Vagina (tissue), 2 donors: ENCODE measurements around the gene LGALS9. TPM values are rescaled to one million over a fixed set of nuclear protein-coding genes. Genes with fewer than 3 reads are reported as not detected.
"Not testable (repeated sequence)": the region's sequence is repeated elsewhere in the genome, so short reads cannot be mapped to it uniquely, and the experiment has no call there.

Experiments used
- DNase-seq, 2 donors: peaks; one replicate each; pipeline ENCODE4 v3.0.0-alpha.2; 2017; ENCODE audit errors: extremely low spot score in 2 of 2
- H3K27ac ChIP-seq: fragments of 200-600 bp; sonication (generic); one replicate; pipeline ENCODE4 v1.5.1; 2019
- H3K27me3 ChIP-seq: fragments of 200-600 bp; sonication (generic); one replicate; pipeline ENCODE4 v1.5.1; 2019
- H3K36me3 ChIP-seq, 2 donors: fragments of 200-600 bp; sonication (generic); one replicate each; pipeline ENCODE4 v1.5.1; 2017 to 2019
- H3K4me1 ChIP-seq: fragments of 200-600 bp; sonication (generic); one replicate; pipeline ENCODE4 v1.5.1; 2019
- H3K4me3 ChIP-seq, 2 donors: fragments of 200-600 bp; sonication (generic); 1 replicate in 1 of 2; 2 replicates in 1 of 2; pipeline ENCODE4 v1.5.1; 2016 to 2019
- H3K9me3 ChIP-seq: fragments of 200-600 bp; sonication (generic); one replicate; pipeline ENCODE4 v1.5.1; 2019
- POLR2A ChIP-seq, 2 donors: fragments of 450-650 bp; IDR thresholded peaks; one replicate each; pipeline ENCODE4 v1.6.1; 2017; ENCODE audit warnings: antibody characterized with exemption in 2 of 2, mild to moderate bottlenecking in 2 of 2, moderate library complexity in 2 of 2
- POLR2AphosphoS5 ChIP-seq, 2 donors: sonication (generic); formaldehyde crosslinking; IDR thresholded peaks; one replicate each; pipeline ENCODE4 v1.9.0; 2017; ENCODE audit warnings: antibody characterized with exemption in 2 of 2, mild to moderate bottlenecking in 2 of 2, low read depth in 1 of 2; ENCODE audit not compliant: insufficient read depth in 1 of 2
- intact Hi-C: fragments of 100-400 bp; cut with DNase I; formaldehyde crosslinking; loops from one replicate; pipeline ENCODE4 v1.15.1; 2023
- total RNA-seq: library from RNA; depleted of rRNA; stranded (reverse); fragments of >200 nt; gene quantifications from one replicate; pipeline ENCODE4 v1.2.3, GENCODE V29; 2016
- TF ChIP-seq, protein P1 (sequence below), 3 experiments: fragments of 450-650 bp in 2 of 3; fragments of 200-600 bp in 1 of 3; sonication (generic) in 1 of 3; IDR thresholded peaks; one replicate each; pipeline ENCODE4 v1.5.1; 2017 to 2019; ENCODE audit warnings: antibody characterized with exemption in 3 of 3, mild to moderate bottlenecking in 2 of 3, moderate library complexity in 2 of 3

Gene LGALS9
- total RNA-seq, 1 donor from 2014 or later = 34.9 TPM

DNA sequence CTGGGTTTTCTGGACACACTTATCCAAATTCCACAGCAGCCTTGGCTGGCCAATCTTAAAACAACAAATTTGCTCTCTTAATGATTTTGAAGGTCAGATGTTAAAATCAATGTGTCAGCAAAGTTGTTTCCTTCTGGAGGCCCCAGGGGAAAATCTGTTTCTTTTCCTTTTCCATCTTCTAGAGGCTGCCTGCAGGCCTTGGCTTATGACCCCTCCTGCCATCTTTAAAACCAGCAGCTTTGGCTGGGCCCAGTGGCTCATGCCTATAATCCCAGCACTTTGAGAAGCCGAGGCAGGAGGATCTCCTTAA is 3.0 kb downstream of the LGALS9 start:
- no peak for DNase-seq
- Histone ChIP-seq H3K27me3 (no peaks in the 10 kb centered on the region), H3K4me3 (no peak overlapping the region), H3K27ac (peak overlapping the region; percentile 82), H3K9me3 (no peaks in the 10 kb centered on the region), H3K4me1 (peaks cover 37% of the 10 kb centered on the region), H3K36me3 (no peaks in the 10 kb centered on the region)
- no peak for TF ChIP-seq POLR2AphosphoS5 (IDR thresholded peaks at IDR 0.05; ENCODE audit: insufficient read depth in 1 of 2, low read depth in 1 of 2)
- no peak for TF ChIP-seq POLR2A (IDR thresholded peaks at IDR 0.05)
- TF ChIP-seq, protein P1, sequence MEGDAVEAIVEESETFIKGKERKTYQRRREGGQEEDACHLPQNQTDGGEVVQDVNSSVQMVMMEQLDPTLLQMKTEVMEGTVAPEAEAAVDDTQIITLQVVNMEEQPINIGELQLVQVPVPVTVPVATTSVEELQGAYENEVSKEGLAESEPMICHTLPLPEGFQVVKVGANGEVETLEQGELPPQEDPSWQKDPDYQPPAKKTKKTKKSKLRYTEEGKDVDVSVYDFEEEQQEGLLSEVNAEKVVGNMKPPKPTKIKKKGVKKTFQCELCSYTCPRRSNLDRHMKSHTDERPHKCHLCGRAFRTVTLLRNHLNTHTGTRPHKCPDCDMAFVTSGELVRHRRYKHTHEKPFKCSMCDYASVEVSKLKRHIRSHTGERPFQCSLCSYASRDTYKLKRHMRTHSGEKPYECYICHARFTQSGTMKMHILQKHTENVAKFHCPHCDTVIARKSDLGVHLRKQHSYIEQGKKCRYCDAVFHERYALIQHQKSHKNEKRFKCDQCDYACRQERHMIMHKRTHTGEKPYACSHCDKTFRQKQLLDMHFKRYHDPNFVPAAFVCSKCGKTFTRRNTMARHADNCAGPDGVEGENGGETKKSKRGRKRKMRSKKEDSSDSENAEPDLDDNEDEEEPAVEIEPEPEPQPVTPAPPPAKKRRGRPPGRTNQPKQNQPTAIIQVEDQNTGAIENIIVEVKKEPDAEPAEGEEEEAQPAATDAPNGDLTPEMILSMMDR (IDR thresholded peaks at IDR 0.05) = no peak
- intact Hi-C loops = no loop called here

DNA sequence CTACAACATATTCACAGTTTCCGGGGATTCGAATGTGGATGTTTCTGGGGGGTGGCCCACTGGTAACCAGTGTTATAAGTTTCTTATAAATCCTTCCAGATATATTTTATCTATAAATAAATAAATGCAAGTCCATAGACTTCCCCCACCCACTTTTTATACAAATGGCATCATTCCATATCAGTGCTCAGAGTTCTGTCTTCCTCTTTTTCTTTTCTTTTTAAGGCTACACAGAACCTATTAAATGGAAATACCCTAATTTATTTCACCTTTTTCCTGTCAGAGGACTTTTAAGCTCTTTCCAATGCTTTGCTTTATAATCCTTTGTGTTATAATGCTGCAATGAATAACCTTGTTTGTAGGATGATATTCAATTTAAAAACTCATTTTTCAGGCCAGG is 3.8 kb downstream of the LGALS9 start:
- peaks cover 37% of the 10 kb centered on the region for H3K4me1 ChIP-seq
- no peak overlapping the region for H3K4me3 ChIP-seq
- no peaks in the 10 kb centered on the region for H3K9me3 ChIP-seq
- no peak for DNase-seq
- TF ChIP-seq POLR2AphosphoS5 (IDR thresholded peaks at IDR 0.05; ENCODE audit: insufficient read depth in 1 of 2, low read depth in 1 of 2) = no peak
- no peak for TF ChIP-seq POLR2A (IDR thresholded peaks at IDR 0.05)
- TF ChIP-seq, protein P1 (IDR thresholded peaks at IDR 0.05) = no peak
- H3K27me3 ChIP-seq = no peaks in the 10 kb centered on the region
- H3K36me3 ChIP-seq = no peaks in the 10 kb centered on the region
- intact Hi-C loops = no loop called here
- no peak overlapping the region for H3K27ac ChIP-seq

DNA sequence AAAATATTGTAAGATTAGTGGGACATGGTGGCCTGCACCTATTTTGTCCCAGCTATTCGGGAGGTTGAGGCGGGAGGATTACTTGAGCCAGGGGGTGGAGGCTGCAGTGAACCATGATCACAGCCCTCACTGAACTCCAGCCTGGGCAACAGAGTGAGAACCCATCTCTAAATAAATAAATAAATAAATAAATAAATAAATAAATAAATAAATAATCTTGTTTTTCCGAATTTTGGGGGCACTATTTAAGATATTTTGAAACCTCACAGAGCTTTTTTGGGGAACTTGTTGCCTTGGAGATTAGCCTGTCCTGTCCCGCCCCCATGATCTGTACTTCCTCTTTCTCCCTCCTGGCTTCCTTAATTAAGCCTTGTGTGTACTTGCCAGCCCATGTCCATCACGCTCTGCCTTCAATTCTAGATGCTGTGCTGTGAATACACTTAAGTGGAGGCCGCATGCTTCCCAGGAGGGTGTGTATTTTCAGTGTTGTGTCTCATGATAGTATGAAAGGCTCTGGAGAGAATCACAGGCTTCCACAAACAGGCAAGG is 4.4 kb downstream of the LGALS9 start:
- intact Hi-C loops = no loop called here
- TF ChIP-seq, protein P1 (IDR thresholded peaks at IDR 0.05) = no peak
- TF ChIP-seq POLR2AphosphoS5 (IDR thresholded peaks at IDR 0.05; ENCODE audit: insufficient read depth in 1 of 2, low read depth in 1 of 2) (no peak), POLR2A (IDR thresholded peaks at IDR 0.05) (no peak)
- no peak overlapping the region for H3K27ac ChIP-seq

DNA sequence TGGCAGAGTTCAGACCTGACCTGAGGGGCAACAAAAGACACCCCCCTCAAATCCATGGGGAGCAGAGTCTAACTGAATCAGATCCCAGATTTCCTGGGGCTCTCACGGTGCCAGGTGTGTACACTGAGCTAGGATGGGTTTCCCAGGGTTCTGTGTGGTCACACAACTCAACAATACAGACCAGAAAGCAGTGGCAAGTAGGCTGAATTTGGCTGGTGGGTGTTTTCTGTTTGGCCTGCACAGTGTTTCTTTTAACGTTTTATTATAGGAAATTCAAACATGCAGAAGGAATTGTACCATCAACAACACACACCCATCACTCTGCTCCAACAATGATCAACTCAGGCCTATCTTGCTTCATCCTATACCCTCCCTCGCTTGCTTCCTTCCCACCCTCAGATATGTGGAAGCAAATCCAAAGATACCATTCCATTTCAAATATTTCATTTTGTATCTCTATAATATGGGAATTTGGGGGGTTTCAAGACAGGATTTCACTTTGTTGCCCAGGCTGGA is 5.1 kb downstream of the LGALS9 start:
- intact Hi-C loops, H3K36me3 ChIP-seq, DNase-seq, H3K27me3 ChIP-seq, H3K4me3 ChIP-seq, H3K9me3 ChIP-seq, H3K27ac ChIP-seq: not testable (repeated sequence)
- H3K4me1 ChIP-seq = peaks cover 32% of the 10 kb centered on the region

More for the DNA sequence above, 4.4 kb downstream of the LGALS9 start:
- Histone ChIP-seq H3K4me3 (no peak overlapping the region), H3K4me1 (peaks cover 37% of the 10 kb centered on the region), H3K36me3 (no peaks in the 10 kb centered on the region), H3K9me3 (no peaks in the 10 kb centered on the region), H3K27me3 (no peaks in the 10 kb centered on the region)
- DNase-seq = no peak

DNA sequence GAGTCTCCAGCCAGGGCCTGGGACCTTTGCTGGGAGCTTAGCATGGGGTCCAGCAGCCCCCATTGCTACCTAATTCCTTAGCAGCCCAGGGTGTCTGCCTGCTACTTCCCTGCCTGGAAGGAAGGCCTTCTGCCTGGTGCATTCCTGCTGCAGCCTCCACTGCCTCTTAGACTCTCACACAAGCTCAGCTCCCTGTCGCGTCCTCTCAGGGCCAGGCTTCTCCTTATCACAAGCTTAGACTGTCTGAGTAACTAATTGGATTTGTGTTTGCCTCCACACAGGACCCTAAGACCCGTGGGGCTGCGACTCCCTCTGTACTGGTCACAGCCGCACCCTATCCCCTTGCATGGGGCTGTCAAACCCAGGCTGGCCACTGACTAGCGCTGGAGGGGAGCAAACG is 6.8 kb downstream of the LGALS9 start:
- intact Hi-C loops, H3K27ac ChIP-seq, DNase-seq, H3K9me3 ChIP-seq, H3K27me3 ChIP-seq, H3K36me3 ChIP-seq, H3K4me3 ChIP-seq: not testable (repeated sequence)
- peaks cover 15% of the 10 kb centered on the region for H3K4me1 ChIP-seq

DNA sequence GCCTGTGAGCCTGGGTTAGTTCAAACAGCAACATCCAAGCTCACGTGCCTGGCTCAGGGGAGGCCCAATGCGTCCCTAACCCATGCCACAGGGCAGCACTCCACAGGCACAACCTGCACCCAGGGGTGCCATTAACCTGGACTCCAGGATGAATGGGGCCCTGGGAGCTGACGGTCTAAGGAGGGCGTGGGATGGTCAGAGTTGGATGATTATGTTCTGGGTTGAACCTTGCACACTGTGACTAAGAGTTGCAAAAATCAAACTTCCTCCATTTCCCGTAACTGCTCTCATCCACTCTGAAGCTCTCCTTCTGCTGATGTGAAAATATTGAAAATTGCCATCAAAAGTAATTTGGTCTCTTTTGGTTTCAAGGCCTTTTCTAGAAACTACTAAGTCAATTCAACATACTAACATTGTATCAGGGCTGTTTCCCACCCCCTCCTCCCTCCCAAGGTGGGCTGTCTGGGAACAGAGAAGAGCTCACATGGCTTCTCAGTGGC is 7.5 kb downstream of the LGALS9 start:
- H3K36me3 ChIP-seq, intact Hi-C loops, DNase-seq: not testable (repeated sequence)

More for the DNA sequence above, 7.5 kb downstream of the LGALS9 start:
- not testable (repeated sequence) for H3K4me1 ChIP-seq, H3K4me3 ChIP-seq, H3K27me3 ChIP-seq, H3K9me3 ChIP-seq, H3K27ac ChIP-seq
